A549 (cell line): ENCODE data around the gene PTPDC1.

Experiments
- CEBPB ChIP-seq, 2 experiments: fragments of >200 bp in 1 of 2; sonication (Bioruptor Twin) in 1 of 2; formaldehyde crosslinking in 1 of 2; IDR thresholded peaks; 2 replicates each; pipeline ENCODE4 v1.6.1; 2012 to 2016
- CHD2 ChIP-seq: fragments of 150-350 bp; IDR thresholded peaks from 2 replicates; pipeline ENCODE4 v1.6.1; 2014; ENCODE audit warnings: low read length; ENCODE audit not compliant: partially characterized antibody
- ESRRA ChIP-seq: fragments of 150-350 bp; IDR thresholded peaks from 2 replicates; pipeline ENCODE4 v1.6.1; 2014; ENCODE audit warnings: mild to moderate bottlenecking, low read length, borderline replicate concordance
- HOXA7 ChIP-seq: fragments of 250-450 bp; sonication (Bioruptor Pico); IDR thresholded peaks from 2 replicates; pipeline ENCODE4 v1.5.0; 2020; ENCODE audit warnings: mild to moderate bottlenecking, moderate library complexity
- JUN ChIP-seq, 2 experiments: fragments of >200 bp; sonication (Bioruptor Twin); formaldehyde crosslinking; IDR thresholded peaks; 2 replicates in 1 of 2; 3 replicates in 1 of 2; pipeline ENCODE4 v1.6.1; 2016 to 2017
- KDM5A ChIP-seq: fragments of 200-600 bp; sonication (generic); IDR thresholded peaks from 2 replicates; pipeline ENCODE4 v1.6.1; 2016; ENCODE audit warnings: antibody characterized with exemption, mild to moderate bottlenecking
- POLR2A ChIP-seq: IDR thresholded peaks from 2 replicates; pipeline ENCODE4 v1.6.1; 2012; ENCODE audit warnings: mild to moderate bottlenecking, low read length
- RAD21 ChIP-seq, 2 experiments: fragments of >200 bp in 1 of 2; sonication (Bioruptor Twin) in 1 of 2; formaldehyde crosslinking in 1 of 2; IDR thresholded peaks in 1 of 2; conservative IDR thresholded peaks in 1 of 2; 2 replicates in 1 of 2; 3 replicates in 1 of 2; pipeline ENCODE4 v1.6.1; 2012 to 2018; ENCODE audit warnings: inconsistent platforms in 1 of 2
- RCOR1 ChIP-seq: fragments of 150-350 bp; IDR thresholded peaks from 2 replicates; pipeline ENCODE4 v1.6.1; 2014; ENCODE audit warnings: antibody characterized with exemption, low read length, low read depth
- ZFP36 ChIP-seq: fragments of 450-650 bp; IDR thresholded peaks from 2 replicates; pipeline ENCODE4 v1.6.1; 2014; ENCODE audit warnings: borderline replicate concordance; ENCODE audit not compliant: partially characterized antibody
- TF ChIP-seq, protein P1 (sequence below): fragments of >200 bp; sonication (Bioruptor Twin); formaldehyde crosslinking; IDR thresholded peaks from 3 replicates; pipeline ENCODE4 v1.5.1; 2016

DNA sequence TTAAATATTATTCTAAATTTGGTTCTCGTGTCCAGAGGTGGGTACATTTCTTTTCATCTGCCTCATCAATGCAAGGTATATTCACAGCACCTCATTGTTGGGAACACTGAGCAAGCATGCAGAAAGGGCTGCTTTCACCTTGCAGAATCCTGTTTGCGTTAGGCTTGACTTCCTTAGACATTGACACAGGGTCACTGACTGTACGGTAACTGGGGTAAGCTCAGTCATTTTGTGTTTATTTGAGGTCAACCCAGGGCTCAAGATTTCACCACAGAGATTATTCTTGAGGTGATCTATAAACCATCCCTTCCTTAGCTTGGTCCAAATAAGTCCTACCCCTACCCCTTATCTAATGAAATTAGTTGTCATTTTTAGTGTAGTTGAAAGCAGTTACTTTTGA, 1.7 kb upstream of the PTPDC1 start:
- TF ChIP-seq, protein P1, sequence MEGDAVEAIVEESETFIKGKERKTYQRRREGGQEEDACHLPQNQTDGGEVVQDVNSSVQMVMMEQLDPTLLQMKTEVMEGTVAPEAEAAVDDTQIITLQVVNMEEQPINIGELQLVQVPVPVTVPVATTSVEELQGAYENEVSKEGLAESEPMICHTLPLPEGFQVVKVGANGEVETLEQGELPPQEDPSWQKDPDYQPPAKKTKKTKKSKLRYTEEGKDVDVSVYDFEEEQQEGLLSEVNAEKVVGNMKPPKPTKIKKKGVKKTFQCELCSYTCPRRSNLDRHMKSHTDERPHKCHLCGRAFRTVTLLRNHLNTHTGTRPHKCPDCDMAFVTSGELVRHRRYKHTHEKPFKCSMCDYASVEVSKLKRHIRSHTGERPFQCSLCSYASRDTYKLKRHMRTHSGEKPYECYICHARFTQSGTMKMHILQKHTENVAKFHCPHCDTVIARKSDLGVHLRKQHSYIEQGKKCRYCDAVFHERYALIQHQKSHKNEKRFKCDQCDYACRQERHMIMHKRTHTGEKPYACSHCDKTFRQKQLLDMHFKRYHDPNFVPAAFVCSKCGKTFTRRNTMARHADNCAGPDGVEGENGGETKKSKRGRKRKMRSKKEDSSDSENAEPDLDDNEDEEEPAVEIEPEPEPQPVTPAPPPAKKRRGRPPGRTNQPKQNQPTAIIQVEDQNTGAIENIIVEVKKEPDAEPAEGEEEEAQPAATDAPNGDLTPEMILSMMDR = no peak
- TF ChIP-seq ESRRA = no peak
- TF ChIP-seq KDM5A = no peak
- no peak for TF ChIP-seq POLR2A
- TF ChIP-seq JUN (IDR thresholded peaks at IDR 0.05) = no peak
- no peak for TF ChIP-seq RAD21 (conservative IDR thresholded peaks at IDR 0.05 in 1 of 2, IDR thresholded peaks at IDR 0.05 in 1 of 2)
- no peak for TF ChIP-seq CHD2
- no peak for TF ChIP-seq RCOR1
- no peak for TF ChIP-seq ZFP36
- TF ChIP-seq HOXA7 (CRISPR knock-in tag) = no peak
- TF ChIP-seq CEBPB (IDR thresholded peaks at IDR 0.05) = no peak
